Psoas muscle (tissue), 8 donors: ENCODE results near the gene DOK6. TPM values are rescaled to one million over a fixed set of nuclear protein-coding genes. Genes with fewer than 3 reads are reported as not detected.

Experiments
- ATAC-seq, 4 donors: fragments of 200-7000 bp; cut with Tn5 transposase; one replicate each; pipeline ENCODE4 v1.9.1; 2020; ENCODE audit warnings: moderate library complexity in 3 of 4, mild to moderate bottlenecking in 2 of 4
- DNase-seq, 2 donors: peaks; one replicate each; pipeline ENCODE4 v3.0.0-alpha.2; 2020
- H3K27ac ChIP-seq: fragments of 200-600 bp; one replicate; pipeline ENCODE4 v1.8.0; 2022
- H3K27me3 ChIP-seq, 3 donors: fragments of 200-600 bp in 1 of 3; one replicate each; pipeline versions ENCODE4 v1.6.1 to v1.8.0; 2013 to 2022; ENCODE audit warnings: low read length in 2 of 3, mild to moderate bottlenecking in 2 of 3, moderate library complexity in 1 of 3; ENCODE audit not compliant: insufficient read depth in 3 of 3
- H3K36me3 ChIP-seq, 2 donors: fragments of 200-600 bp in 1 of 2; one replicate each; pipeline versions ENCODE4 v1.6.1 to v1.8.0; 2013 to 2022; ENCODE audit warnings: low read depth in 1 of 2, mild to moderate bottlenecking in 1 of 2, moderate library complexity in 1 of 2; ENCODE audit not compliant: insufficient read depth in 1 of 2
- H3K4me1 ChIP-seq: fragments of 200-600 bp; one replicate; pipeline ENCODE4 v1.8.0; 2022
- H3K4me3 ChIP-seq: fragments of 200-600 bp; one replicate; pipeline ENCODE4 v1.8.0; 2022; ENCODE audit warnings: mild to moderate bottlenecking
- H3K9me3 ChIP-seq: fragments of 200-600 bp; one replicate; pipeline ENCODE4 v1.8.0; 2022
- WGBS, 3 donors: extraction: QIAGEN DNeasy Blood & Tissue Kit; methylation state at CpG; one replicate each; pipeline versions ENCODE4 v1.1.6 to v1.1.7; 2013; 5-methylcytosine and 5-hydroxymethylcytosine counted together
- intact Hi-C, 2 donors: fragments of 100-400 bp; cut with DNase I; formaldehyde crosslinking; loops; one replicate each; pipeline versions ENCODE4 v1.11.0 to v1.14.2; 2022
- polyA plus RNA-seq, 3 donors: library from polyadenylated mRNA; stranded (reverse); fragments of 200-250 nt; gene quantifications; one replicate each; pipeline ENCODE4 v1.2.3, GENCODE V29; 2013
- total RNA-seq, 4 donors: library from RNA; stranded (reverse); fragmentation: NEBNext Ultra II Directional in 2 of 4; extraction: Animal tissue kit (Norgen Biotek cat#: 25700) in 2 of 4; gene quantifications; one replicate each; pipeline versions ENCODE4 v1.2.1 to v1.2.4, GENCODE V29; 2021 to 2023
- TF ChIP-seq, protein P1 (sequence below): fragments of 200-600 bp; IDR thresholded peaks from one replicate; pipeline ENCODE4 v1.8.0; 2022; ENCODE audit warnings: antibody characterized with exemption
- donor health status: healthy with polysubstance abuse.
- donor health status: DM: no; HTN: no; CAD: no; lungs with moderate emphysema.
- donor health status: Bipolar disorder and iron deficiency.
- donor health status: healthy.
- donor health status: DM: yes; HTN: yes; CAD: no.
- donor health status: DM: no; HTN: no; CAD: no.
- donor health status: DM: no; HTN: no; CAD: no.
- donor health status: DM: yes; HTN: yes; CAD: no.

DOK6 gene
- total and polyA plus RNA-seq, 7 donors, result 0.05 to 0.97 (median 0.18) TPM

GRCh38 chr18:69757733-69758132 lies 357.0 kb downstream of the DOK6 start:
- no peak for ATAC-seq
- WGBS, 3 donors, result 59 to 68% (median 60%) methylated on average over 6 of the region's 6 CpGs
- no peaks in the 10 kb centered on the region for H3K27me3 ChIP-seq
- H3K36me3 ChIP-seq, result no peaks in the 10 kb centered on the region
- no peaks in the 10 kb centered on the region for H3K9me3 ChIP-seq
- TF ChIP-seq, protein P1, sequence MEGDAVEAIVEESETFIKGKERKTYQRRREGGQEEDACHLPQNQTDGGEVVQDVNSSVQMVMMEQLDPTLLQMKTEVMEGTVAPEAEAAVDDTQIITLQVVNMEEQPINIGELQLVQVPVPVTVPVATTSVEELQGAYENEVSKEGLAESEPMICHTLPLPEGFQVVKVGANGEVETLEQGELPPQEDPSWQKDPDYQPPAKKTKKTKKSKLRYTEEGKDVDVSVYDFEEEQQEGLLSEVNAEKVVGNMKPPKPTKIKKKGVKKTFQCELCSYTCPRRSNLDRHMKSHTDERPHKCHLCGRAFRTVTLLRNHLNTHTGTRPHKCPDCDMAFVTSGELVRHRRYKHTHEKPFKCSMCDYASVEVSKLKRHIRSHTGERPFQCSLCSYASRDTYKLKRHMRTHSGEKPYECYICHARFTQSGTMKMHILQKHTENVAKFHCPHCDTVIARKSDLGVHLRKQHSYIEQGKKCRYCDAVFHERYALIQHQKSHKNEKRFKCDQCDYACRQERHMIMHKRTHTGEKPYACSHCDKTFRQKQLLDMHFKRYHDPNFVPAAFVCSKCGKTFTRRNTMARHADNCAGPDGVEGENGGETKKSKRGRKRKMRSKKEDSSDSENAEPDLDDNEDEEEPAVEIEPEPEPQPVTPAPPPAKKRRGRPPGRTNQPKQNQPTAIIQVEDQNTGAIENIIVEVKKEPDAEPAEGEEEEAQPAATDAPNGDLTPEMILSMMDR, result no peak
- H3K27ac ChIP-seq, result no peak overlapping the region
- intact Hi-C loops, result no loop called here
- no peak for DNase-seq
- H3K4me3 ChIP-seq, result no peak overlapping the region
- no peaks in the 10 kb centered on the region for H3K4me1 ChIP-seq

DNA sequence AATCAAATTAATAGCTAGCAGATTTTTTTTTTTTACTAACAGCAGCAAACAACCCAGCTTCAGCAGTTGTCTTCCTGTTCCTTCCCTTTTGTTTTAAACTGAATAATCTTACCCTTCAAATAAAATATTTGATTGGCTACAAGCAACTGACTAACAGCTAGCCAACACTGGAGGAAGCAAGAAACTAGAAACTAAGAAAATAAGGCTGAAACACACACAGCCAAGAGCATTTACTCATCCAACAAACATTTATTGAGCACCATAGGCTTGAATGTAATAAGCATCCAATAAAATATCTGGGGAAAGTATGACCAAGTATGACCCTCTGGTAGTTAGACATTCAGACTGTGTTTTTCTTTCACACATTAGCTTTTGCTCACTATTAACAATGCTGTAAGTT lies 357.8 kb downstream of the DOK6 start:
- no peak overlapping the region for H3K27ac ChIP-seq
- intact Hi-C loops, result no loop called here
- H3K9me3 ChIP-seq, result no peaks in the 10 kb centered on the region
- no peak for DNase-seq
- H3K36me3 ChIP-seq, result no peaks in the 10 kb centered on the region
- H3K4me1 ChIP-seq, result no peaks in the 10 kb centered on the region
- TF ChIP-seq, protein P1, result no peak
- H3K27me3 ChIP-seq, result no peaks in the 10 kb centered on the region
- no peak for ATAC-seq
- no peak overlapping the region for H3K4me3 ChIP-seq

DNA sequence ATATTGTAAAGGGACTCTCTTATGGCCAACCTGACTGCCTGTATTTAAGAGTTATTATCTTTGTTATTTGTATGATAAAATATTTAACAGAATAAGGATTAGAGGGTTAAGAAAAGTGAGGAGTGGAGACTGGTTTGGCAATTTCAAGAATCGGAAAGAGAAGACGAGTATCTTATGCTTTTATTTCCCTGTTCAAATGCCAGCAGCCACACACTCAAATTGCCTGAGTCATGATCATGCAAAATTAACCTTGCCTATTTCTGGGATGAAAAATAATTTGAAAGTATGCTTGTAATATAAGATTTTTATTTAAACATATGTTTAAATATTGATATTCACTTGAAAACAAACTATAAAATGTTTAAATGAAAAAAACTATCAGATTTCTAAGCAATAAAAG lies 358.4 kb downstream of the DOK6 start:
- 49 to 71% (median 52%) methylated on average over 2 of the region's 2 CpGs for WGBS, 3 donors
- ATAC-seq, result no peak
- Histone ChIP-seq H3K36me3 (no peaks in the 10 kb centered on the region), H3K9me3 (no peaks in the 10 kb centered on the region), H3K4me3 (no peak overlapping the region), H3K4me1 (no peaks in the 10 kb centered on the region), H3K27ac (no peak overlapping the region), H3K27me3 (no peaks in the 10 kb centered on the region)
- TF ChIP-seq, protein P1, result no peak
- intact Hi-C loops, result no loop called here
- no peak for DNase-seq

DNA sequence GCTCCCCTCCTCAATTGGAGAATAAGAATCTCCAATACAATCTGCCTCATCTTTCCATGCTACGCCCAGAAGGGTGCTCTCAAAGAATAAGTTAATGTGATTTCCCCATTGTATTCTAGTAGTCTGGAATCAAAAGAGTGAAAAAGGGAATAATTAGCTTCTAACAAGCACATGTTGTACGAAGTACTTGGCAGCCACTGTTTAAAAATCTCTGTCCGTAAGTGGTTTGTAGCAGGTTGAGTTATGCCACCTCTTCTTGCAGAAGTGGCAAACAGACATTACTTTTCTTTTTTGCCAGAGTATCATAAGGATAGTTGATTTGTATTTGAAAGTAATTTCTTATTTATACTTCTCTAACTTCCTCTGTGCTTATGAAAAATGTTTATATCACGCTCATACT lies 362.3 kb downstream of the DOK6 start:
- intact Hi-C loops, result no loop called here
- TF ChIP-seq, protein P1, result no peak
- Histone ChIP-seq H3K27ac (no peak overlapping the region), H3K36me3 (no peaks in the 10 kb centered on the region), H3K4me1 (no peaks in the 10 kb centered on the region), H3K9me3 (no peaks in the 10 kb centered on the region), H3K27me3 (no peaks in the 10 kb centered on the region), H3K4me3 (no peak overlapping the region)
- ATAC-seq (no peak), DNase-seq (no peak)
- 62 to 69% (median 65%) methylated on average over 4 of the region's 4 CpGs for WGBS, 3 donors

DNA sequence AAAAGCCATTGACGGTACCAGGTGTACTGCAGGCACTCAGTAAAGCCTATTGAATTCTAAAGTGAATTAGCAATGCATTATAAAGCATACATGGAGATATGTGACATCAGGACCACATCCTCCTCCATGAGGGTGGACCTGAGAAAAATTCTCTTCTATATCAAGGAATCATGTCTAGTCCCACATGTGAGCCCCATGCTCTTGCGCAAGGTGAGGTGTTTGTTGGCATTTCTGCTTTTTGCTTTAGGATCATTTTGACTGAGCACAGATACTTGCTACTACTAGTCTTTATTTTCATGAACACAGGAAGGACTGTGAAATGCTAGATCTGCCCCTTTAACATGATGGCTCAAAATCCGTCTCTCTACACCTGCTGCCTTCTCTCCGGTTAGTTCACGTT lies 363.1 kb downstream of the DOK6 start:
- no peaks in the 10 kb centered on the region for H3K36me3 ChIP-seq
- TF ChIP-seq, protein P1, result no peak
- intact Hi-C loops, result no loop called here
- WGBS, 3 donors, result 65 to 78% (median 70%) methylated on average over 5 of the region's 5 CpGs
- H3K27ac ChIP-seq, result no peak overlapping the region
- no peak overlapping the region for H3K4me3 ChIP-seq
- no peak for DNase-seq
- H3K27me3 ChIP-seq, result no peaks in the 10 kb centered on the region
- H3K4me1 ChIP-seq, result no peaks in the 10 kb centered on the region
- H3K9me3 ChIP-seq, result no peaks in the 10 kb centered on the region
- ATAC-seq, result no peak
